OCI-LY3 (cell line): ENCODE data around the gene RASGRF2.

ENCODE experiments used
- H2AFZ ChIP-seq: fragments of 200-600, 300-600 bp; shearing (Covaris generic); 2 replicates; pipeline ENCODE4 v1.6.0; 2014; ENCODE audit warnings: antibody characterized with exemption, low read depth, low read length
- H3K27ac ChIP-seq: fragments of 200-600, 300-600 bp; sonication (generic); 2 replicates; pipeline ENCODE4 v1.5.1; 2014; ENCODE audit warnings: mild to moderate bottlenecking, low read length, moderate library complexity, mixed read lengths
- H3K27me3 ChIP-seq: fragments of 200-600, 300-600 bp; sonication (generic); 2 replicates; pipeline ENCODE4 v1.6.1; 2014; ENCODE audit warnings: low read depth, low read length, mixed read lengths
- H3K36me3 ChIP-seq: fragments of 200-600, 300-600 bp; sonication (generic); replicated peaks from 2 replicates; pipeline ENCODE3; 2014; ENCODE audit warnings: low read depth, low read length, mixed read lengths
- H3K4me1 ChIP-seq: fragments of 300-600, 200-600 bp; sonication (generic); 2 replicates; pipeline ENCODE4 v1.6.1; 2014; ENCODE audit warnings: low read length, mixed read lengths
- H3K4me2 ChIP-seq: fragments of 200-600, 300-600 bp; sonication (generic); 2 replicates; pipeline ENCODE4 v1.6.1; 2014; ENCODE audit warnings: low read length, mixed read lengths
- H3K4me3 ChIP-seq: fragments of 300-600, 200-600 bp; sonication (generic); 2 replicates; pipeline ENCODE4 v1.5.1; 2014; ENCODE audit warnings: antibody characterized with exemption, mild to moderate bottlenecking, low read length, moderate library complexity
- H3K79me2 ChIP-seq: fragments of 300-600, 200-600 bp; shearing (Covaris generic); 2 replicates; pipeline ENCODE4 v1.6.1; 2014; ENCODE audit warnings: mild to moderate bottlenecking, low read length, mixed read lengths
- H3K9ac ChIP-seq: fragments of 300-600, 200-600 bp; shearing (Covaris generic); 2 replicates; pipeline ENCODE4 v1.6.0; 2014; ENCODE audit warnings: mild to moderate bottlenecking, low read length, moderate library complexity
- H3K9me3 ChIP-seq: fragments of 200-600, 300-600 bp; shearing (Covaris generic); 2 replicates; pipeline ENCODE4 v1.6.1; 2014; ENCODE audit warnings: low read length, mixed read lengths; ENCODE audit not compliant: insufficient read depth
- H4K20me1 ChIP-seq: fragments of 200-600, 300-600 bp; sonication (generic); 2 replicates; pipeline ENCODE4 v1.6.1; 2016; ENCODE audit warnings: low read length, mixed read lengths; ENCODE audit not compliant: insufficient read depth
- CTCF ChIP-seq: fragments of 200-600, 300-600 bp; sonication (generic); IDR thresholded peaks from 2 replicates; pipeline ENCODE4 v1.5.1; 2014; ENCODE audit warnings: antibody characterized with exemption, low read length, low read depth
- EZH2phosphoT487 ChIP-seq: fragments of 200-600 bp; shearing (Covaris generic); IDR thresholded peaks from 2 replicates; pipeline ENCODE4 v1.6.1; 2018; ENCODE audit warnings: antibody characterized with exemption, mixed run types, low read depth

The RASGRF2 gene

GRCh38 chr5:81167078-81167477, 206.9 kb downstream of the RASGRF2 start:
- no peak overlapping the region for H3K9ac ChIP-seq
- no peak overlapping the region for H2AFZ ChIP-seq
- H3K4me3 ChIP-seq, result no peak overlapping the region
- H3K4me2 ChIP-seq, result no peak overlapping the region
- no peaks in the 10 kb centered on the region for H3K36me3 ChIP-seq
- H4K20me1 ChIP-seq, result no peaks in the 10 kb centered on the region
- no peak overlapping the region for H3K27ac ChIP-seq
- no peaks in the 10 kb centered on the region for H3K79me2 ChIP-seq
- H3K27me3 ChIP-seq, result 0 out of 2 replicates have a peak, but pooled peaks cover 6% of the 10 kb centered on the region
- no peaks in the 10 kb centered on the region for H3K9me3 ChIP-seq
- H3K4me1 ChIP-seq, result peaks cover 33% of the 10 kb centered on the region
- TF ChIP-seq EZH2phosphoT487, result no peak
- TF ChIP-seq CTCF, result no peak

- Histone ChIP-seq H3K79me2 (no peaks in the 10 kb centered on the region), H3K27me3 (0 out of 2 replicates have a peak, but pooled peaks cover 6% of the 10 kb centered on the region), H4K20me1 (no peaks in the 10 kb centered on the region), H3K36me3 (no peaks in the 10 kb centered on the region), H2AFZ (no peak overlapping the region; the same call in 1 of the 2 replicates), H3K4me3 (no peak overlapping the region), H3K4me1 (peaks cover 28% of the 10 kb centered on the region), H3K9me3 (no peaks in the 10 kb centered on the region), H3K9ac (no peak overlapping the region), H3K4me2 (no peak overlapping the region), H3K27ac (no peak overlapping the region)
- TF ChIP-seq CTCF (no peak), EZH2phosphoT487 (no peak)
Measured at GRCh38 chr5:81167544-81167943, 207.4 kb downstream of the RASGRF2 start.

GRCh38 chr5:81169924-81170323, 209.8 kb downstream of the RASGRF2 start:
- no peak overlapping the region for H3K4me3 ChIP-seq
- H3K9ac ChIP-seq, result no peak overlapping the region
- H3K4me2 ChIP-seq, result no peak overlapping the region
- no peak overlapping the region for H2AFZ ChIP-seq
- H3K27ac ChIP-seq, result no peak overlapping the region
- H4K20me1 ChIP-seq, result no peaks in the 10 kb centered on the region
- no peaks in the 10 kb centered on the region for H3K79me2 ChIP-seq
- peaks cover 22% of the 10 kb centered on the region for H3K27me3 ChIP-seq
- no peaks in the 10 kb centered on the region for H3K36me3 ChIP-seq
- peaks cover 13% of the 10 kb centered on the region for H3K4me1 ChIP-seq
- no peaks in the 10 kb centered on the region for H3K9me3 ChIP-seq
- TF ChIP-seq EZH2phosphoT487, result no peak
- TF ChIP-seq CTCF, result no peak

GRCh38 chr5:81171769-81172168, 211.6 kb downstream of the RASGRF2 start:
- H3K9me3 ChIP-seq, result no peaks in the 10 kb centered on the region
- H3K27me3 ChIP-seq, result peaks cover 28% of the 10 kb centered on the region
- H3K4me2 ChIP-seq, result no peak overlapping the region
- no peaks in the 10 kb centered on the region for H4K20me1 ChIP-seq
- no peak overlapping the region for H3K4me3 ChIP-seq
- TF ChIP-seq EZH2phosphoT487 (no peak), CTCF (no peak)
- no peaks in the 10 kb centered on the region for H3K36me3 ChIP-seq
- peaks cover 7% of the 10 kb centered on the region for H3K4me1 ChIP-seq
- no peak overlapping the region for H3K27ac ChIP-seq
- H3K9ac ChIP-seq, result no peak overlapping the region
- no peak overlapping the region for H2AFZ ChIP-seq
- H3K79me2 ChIP-seq, result no peaks in the 10 kb centered on the region
